HPDE6-E6E7 (cell line): Measurements from ENCODE around the gene PPP2R2B.

Source experiments
- DNase-seq: peaks from one replicate; pipeline ENCODE4 v3.0.0; 2011; ENCODE audit warnings: missing footprints; ENCODE audit errors: extremely low spot score

Gene PPP2R2B

DNA sequence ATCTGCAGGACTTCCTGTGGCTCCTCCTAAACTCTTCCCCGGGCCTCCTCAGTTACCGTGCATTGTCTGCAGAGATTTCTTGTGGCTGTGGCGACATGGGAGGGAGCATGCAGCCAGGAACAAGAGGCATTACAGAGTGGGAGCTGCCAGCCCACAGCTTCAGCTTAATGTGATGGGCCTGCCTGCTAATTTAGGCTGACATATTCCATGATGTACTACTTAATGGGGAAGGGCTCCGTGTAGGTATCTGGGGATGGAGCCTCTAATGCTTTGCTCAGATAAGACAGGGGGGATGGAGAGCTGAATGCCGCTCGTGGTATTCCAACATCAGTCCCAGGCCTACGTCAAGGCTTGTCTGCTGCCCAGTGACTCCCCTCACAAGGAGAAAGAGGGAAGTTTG is 225.0 kb downstream of the PPP2R2B start:
- no peak for DNase-seq

DNA sequence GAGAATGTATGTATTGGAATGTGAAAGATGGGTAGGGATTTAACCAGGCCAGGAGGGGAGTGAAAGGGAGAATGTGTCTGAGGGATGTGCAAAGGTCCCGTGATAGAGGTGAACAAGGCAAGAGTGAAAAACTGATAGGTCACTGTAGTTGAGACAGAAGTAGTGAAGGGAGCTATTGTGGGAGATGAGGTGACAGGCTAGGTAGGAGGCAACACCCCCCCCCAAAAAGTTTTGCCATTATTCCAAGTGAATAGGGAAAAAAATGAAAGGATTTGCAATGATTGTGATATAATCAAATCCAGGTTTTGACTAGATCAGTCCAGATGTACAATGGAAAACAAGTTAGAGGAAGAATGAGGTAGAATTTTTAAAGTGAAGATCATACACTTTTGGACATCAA is 226.0 kb downstream of the PPP2R2B start:
- no peak for DNase-seq

GRCh38 chr5:146647656-146648199 is 230.8 kb downstream of the PPP2R2B start:
- no peak for DNase-seq

- DNase-seq = no peak
These were observed 232.1 kb downstream of the PPP2R2B start for GRCh38 chr5:146646441-146646840.

GRCh38 chr5:146645342-146645741 is 233.2 kb downstream of the PPP2R2B start:
- DNase-seq = no peak

DNA sequence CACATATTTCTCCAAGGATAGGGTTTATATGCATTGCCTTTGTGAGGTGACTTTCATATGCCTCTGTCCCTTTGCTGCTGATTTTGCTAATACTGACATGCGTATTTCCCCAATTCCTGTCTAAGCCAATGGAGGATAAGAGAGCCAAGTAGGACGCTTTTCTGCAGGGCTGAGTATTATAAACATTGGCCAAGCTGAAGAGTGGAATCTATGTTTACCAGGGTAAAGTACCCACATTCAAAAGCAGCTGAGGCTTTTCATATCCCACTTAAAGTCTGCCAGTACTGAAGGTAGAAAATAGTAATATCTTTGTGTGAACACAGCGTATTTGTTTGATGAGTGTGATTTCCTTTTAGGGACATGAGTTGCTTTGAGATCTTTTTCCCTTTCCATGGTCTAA is 233.7 kb downstream of the PPP2R2B start:
- DNase-seq = no peak

DNA sequence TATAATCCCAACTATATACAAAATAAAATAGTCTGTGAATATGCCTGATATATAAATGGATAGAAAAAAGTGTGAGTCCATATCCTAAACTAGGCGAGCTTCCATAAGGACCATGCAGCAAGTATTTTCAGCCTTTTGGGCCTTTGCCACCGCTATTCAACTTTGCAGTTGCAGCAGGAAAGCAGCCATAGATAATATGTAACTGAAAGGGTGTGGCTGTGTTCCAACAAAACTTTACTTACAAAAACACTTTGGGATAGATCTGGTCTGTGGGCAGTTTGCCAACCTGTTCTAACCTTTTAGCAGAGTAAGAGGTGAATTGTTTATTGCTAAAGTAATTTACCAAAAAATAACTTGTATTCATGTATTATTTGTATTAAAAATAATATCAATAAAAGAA is 234.8 kb downstream of the PPP2R2B start:
- no peak for DNase-seq

DNA sequence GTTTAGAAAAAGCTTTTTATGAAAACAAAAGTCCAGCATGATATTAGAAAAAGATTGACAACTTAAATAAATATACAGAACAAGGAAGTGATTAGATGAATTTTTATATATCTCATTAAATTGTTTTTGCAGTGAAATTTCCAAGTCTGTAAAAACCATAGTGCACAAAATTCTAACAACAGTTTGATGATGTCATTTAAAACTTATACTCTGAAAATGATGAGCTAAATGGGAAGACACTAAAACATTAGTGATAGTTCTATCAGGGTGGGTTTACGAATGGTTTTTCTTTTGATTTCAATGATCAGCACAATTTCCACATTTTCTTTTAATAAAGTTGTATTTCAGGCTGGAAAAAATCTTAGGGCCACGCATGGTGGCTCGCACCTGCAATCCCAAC is 236.1 kb downstream of the PPP2R2B start:
- DNase-seq = no peak

- no peak for DNase-seq
These were observed 236.6 kb downstream of the PPP2R2B start for GRCh38 chr5:146641941-146642340.

DNA sequence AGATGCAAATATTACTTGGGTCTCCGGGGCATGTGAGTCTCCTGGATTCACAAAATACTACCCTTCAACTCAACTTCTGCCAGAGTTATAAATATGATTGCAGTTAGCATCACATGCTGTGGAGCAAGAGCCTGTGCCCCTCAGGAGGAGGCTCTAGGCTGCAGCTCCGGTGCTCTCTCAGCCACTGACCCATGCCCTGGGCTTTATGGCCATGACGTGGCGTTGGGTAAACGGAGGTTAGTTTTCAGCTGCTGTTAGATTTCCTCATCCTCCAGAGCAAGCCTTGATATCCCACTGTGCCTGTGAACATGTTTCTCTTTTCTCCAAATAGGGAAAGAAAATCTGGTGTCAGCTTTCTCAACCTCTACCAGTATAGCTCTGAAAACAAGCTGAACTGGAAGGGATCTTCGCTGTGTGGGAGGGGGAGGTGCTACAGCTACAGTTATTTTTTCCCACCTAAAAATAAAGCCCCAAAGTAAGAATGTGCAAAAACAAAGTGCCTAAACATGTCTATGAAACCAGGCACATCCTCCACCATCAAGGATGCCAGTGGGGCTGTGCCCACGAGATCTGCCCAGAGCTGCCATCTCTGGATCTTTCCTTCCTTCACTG is 238.2 kb downstream of the PPP2R2B start:
- DNase-seq = no peak

DNA sequence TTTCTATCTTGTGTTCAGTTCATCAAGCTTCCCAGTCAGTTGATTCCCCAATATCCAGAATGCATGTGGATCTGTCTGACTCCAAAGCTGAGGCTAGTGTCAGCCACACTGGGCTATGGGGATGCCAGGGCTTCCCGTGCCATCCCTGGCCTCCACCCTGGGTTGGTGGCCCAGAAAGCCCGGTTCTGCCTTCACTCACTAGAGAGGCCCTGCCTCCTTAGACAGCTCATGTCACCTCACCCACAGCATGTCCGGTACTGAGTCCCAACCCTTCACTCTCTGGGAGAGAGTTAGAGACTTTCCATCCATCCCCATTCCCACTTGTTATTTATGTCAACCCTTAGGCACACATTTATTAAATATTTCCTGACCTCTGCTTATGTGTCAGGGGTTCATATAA is 243.1 kb downstream of the PPP2R2B start:
- DNase-seq = no peak

- DNase-seq = no peak
These were observed 245.2 kb downstream of the PPP2R2B start for GRCh38 chr5:146633323-146633764.

DNA sequence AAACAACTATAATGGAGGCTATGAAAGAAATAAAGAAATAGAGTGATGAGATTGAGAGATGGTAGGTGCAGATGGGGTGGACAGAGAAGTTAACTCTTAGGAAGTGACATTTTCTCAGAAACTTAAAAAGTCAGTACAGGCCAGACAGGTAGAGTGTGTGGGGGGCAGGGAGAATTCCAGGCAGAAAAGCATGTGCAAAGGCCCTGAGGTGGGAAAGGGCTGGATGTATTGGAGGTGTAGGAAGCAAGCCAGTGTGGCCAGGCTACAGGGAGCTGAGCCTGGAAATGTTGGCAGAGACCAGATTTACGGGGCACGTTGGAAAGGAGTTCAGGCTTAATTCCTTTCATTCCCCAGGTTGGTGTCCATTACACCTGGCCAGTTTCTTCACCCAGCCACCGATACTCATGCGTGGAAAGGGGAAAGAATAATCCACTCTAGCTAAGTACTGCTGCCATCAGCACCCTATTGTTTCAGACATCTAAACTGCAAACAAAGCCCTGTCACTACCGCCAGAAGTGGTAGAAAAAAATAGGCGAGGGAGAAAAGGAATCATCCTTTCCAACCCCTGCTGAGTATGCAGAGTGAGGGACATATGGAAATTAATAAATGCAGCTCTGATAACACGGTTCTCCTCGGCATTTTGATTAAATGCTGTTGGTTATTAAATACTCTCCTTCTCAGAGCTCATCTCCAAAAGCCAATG is 245.8 kb downstream of the PPP2R2B start:
- no peak for DNase-seq

DNA sequence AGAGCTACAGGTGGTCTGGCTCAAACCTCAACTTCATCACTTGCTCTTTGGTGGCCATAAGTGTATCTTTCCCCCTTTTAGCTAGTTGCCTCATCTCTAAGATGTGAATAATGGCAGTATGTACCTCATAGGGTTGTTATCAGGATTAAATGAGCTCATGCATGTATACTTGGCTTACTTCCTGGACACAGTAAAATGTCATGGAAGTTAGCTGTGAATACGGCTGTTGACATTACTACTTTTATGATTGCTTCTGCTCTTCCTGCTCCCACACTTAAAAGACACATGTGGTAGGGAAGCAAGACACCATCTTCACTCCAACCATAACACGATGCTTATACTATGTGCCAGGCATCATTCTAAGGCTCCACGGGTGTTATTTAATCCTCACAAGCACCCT is 248.1 kb downstream of the PPP2R2B start:
- no peak for DNase-seq

GRCh38 chr5:146628950-146629349 is 249.6 kb downstream of the PPP2R2B start:
- DNase-seq = no peak

DNA sequence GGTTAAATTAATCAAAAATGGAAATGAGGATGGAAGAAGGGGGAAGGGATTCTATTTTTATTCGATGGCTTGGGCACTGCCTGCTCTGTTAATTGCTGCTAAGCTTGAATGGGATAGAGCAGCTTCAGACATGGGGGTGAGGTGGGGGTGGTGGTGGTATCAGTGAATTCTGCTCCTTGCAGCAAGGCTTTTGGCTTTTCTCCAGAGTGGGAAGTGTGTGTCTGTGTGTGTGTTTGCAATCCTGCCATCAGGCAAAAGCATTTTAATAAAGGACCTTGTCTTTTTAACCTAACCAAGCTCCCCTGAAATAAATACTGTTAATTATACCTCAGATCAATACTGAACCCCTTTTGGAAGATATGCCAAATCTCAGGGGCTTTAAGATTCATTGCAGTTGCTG is 251.6 kb downstream of the PPP2R2B start:
- DNase-seq = no peak

DNA sequence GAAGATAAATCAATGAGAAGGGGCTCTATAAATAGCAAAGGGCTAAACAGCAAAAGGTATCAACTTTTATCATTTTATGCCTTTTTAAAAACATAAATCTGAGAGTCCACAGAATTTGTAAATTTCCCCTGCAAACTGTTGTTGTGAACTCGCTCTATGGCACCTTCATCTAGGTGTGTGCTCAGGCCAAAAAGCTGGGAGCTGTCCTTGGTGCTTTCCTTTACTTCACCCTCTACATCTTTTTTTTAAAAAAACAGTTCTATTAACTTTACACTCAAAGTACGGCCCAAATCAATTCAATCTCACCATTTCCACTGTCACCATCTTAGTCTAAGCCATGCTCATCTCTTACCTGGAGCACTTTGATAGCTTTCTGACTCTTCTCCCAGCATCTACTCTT is 254.4 kb downstream of the PPP2R2B start:
- no peak for DNase-seq

DNA sequence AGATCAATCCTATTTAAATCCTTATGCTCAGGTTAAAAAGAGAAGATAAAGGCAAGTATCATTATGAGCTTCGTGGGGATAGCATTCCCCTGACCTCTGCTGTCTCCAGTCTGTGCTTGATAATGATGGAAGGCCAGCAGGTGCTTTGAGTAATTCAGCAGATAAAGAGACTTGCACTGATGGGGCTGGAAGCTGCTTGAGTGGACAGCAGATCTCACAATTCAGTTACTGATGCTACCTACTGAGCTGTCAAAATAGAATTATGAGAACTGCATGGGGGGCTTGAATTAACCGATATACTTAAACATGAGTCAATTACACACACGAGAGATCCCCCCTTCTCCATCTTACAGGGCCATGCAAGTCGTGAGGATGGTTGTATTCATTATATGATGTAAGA is 254.9 kb downstream of the PPP2R2B start:
- DNase-seq = no peak

GRCh38 chr5:146623009-146623408 is 255.5 kb downstream of the PPP2R2B start:
- no peak for DNase-seq

DNA sequence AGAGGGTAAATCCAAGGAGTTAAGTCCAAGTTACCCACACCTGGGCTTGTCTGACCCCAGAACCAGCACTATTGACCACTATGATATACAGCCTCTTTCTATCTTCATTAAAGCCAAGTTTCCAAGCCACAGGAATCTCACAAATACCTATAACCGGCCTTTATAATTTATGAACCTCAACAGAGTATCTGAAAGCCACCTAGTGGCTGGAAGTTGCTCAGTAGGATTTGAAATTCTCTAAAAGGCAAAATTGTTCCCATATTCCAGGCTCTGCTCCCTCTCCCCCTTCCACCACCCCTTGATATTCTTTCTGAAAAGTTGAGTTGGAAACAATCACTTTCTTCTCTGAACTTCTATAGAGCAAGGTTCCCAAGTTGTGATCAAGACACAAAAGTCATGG is 256.2 kb downstream of the PPP2R2B start:
- no peak for DNase-seq

GRCh38 chr5:146620669-146621051 is 257.9 kb downstream of the PPP2R2B start:
- DNase-seq = no peak

DNA sequence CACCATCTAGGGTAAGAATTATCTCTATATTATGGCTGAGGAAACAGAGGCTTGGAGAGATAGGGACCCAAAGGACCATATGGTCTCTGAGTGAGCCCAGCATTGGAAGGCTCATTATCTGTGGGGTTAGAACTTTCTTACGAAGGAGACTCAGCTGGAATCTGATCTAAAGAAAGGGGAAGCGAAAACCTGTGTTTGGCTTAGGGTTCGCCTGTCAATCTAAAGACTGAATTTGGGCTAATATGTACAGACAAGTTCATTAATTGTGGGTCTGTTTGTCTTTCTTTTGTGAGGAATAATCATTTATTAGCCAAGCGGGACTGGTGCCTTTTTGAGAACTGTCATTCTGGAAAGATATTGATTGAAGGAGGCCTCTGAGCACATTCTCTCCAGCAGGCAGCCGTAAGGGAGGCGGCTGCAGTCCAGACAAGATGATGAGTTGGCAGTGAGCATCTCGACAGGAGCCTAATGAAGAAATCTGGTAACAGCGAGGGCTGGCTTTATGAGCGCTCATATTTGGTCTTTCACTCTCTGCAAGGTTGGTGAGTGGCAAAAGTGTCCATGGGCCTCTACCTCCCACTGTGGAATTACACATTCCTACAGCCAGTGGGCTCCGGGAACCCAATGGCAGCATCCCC is 258.4 kb downstream of the PPP2R2B start:
- DNase-seq = no peak

GRCh38 chr5:146618434-146618833 is 260.1 kb downstream of the PPP2R2B start:
- no peak for DNase-seq
